Measurements from ENCODE around the gene SVOPL.
A peak's percentile ranks its signal among the peaks of the same experiment; 100 is the strongest.
"Not testable (repeated sequence)": the region's sequence is repeated elsewhere in the genome, so short reads cannot be mapped to it uniquely, and the experiment has no call there.

The SVOPL gene, protein sequence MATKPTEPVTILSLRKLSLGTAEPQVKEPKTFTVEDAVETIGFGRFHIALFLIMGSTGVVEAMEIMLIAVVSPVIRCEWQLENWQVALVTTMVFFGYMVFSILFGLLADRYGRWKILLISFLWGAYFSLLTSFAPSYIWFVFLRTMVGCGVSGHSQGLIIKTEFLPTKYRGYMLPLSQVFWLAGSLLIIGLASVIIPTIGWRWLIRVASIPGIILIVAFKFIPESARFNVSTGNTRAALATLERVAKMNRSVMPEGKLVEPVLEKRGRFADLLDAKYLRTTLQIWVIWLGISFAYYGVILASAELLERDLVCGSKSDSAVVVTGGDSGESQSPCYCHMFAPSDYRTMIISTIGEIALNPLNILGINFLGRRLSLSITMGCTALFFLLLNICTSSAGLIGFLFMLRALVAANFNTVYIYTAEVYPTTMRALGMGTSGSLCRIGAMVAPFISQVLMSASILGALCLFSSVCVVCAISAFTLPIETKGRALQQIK

DNA sequence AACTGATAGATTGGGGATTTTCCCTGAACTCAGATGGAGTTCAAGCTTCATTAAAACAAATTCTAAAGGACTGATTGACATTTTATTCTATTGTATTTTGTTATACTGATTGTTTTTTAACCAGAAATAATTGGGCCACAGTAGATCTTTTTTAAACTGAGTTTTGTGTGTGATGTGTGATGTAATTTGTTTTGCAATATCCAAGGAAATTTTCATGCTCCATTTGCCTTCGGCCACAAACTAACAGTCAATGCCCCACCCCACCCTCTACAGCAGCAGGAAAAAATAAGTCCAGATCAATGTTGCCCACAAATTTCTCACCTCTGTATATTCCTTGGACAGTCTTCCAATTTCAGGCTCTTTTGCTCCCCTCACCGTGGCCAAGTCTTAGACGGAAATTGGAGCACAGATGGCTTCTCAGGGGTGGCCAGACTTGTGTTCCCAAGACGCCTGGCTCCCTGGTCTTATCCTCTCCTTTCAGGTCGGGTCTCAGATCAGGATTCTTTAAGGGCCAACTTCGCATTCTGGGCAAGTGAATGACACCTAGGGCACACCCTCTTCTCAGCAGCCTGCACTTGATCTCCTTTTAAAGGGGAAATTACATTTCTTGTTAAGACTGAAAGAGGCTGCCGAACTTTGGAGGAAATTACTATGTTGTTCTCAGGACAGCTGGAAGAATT lies at the start of gene SVOPL:
TSS of gene SVOPL (minus strand) at position 506 of the 680 bp plus-strand sequence. CDS start 22,317 bp downstream, outside the sequence.
- DNase-seq (ENCODE audit: low spot score) = no peak

DNA sequence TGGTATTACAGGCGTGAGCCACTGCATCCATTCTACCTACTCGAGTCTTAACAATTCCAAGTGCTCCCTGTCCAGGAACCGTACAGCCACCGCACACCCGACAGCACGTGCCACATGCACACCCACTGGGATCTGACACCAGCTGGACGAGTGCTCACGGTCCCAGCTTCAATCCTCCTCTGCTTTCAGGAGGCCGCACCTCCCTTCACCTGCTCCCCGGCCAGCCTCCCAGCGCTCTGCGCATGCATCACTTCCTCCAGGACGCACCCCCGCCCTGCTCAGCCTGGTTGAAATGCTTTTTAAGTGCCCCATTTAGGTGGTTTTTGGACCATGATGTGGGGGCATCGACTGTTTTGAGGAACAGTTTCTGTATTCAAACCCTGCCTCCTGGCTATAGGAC lies 49.3 kb upstream of the SVOPL start:
- no peak for DNase-seq (ENCODE audit: low spot score)

DNA sequence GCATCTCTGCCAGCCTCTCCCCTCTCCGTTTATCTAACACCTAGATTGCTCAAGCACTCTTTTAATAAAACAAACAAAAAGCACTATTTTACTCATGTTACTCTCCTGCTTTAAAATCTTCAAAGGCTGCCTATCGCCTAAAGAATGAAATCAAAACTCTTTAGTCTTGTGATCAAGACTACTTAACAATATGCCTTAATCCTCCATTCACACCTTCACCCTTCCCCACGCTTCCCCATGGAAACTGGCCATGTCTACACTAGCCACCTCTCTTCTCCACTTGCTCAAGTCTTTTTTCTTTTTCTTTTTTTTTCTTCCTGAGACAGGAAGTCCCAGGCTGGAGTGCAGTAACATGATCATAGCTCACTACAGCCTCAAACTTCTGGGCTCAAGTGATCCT lies 48.8 kb upstream of the SVOPL start:
- no peak for DNase-seq (ENCODE audit: low spot score)

DNA sequence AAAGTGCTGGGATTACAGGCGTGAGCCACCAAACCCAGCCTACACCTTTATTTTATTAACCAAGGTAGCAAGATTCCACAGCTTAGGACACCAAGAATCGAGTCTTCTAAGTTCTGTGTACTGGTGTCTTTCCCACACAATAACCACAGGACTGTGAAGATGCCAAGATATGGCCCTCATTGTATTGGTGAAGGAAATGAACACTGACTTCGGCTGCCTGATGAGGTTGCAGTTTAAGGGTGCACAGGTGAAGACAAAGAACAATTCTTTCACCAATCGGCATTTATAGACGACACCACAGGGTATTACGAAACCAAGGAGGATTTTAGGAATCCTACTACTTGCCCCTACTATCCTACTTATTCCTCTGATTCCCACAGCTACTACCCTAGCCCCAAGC lies 47.5 kb upstream of the SVOPL start:
- no peak for DNase-seq (ENCODE audit: low spot score)

DNA sequence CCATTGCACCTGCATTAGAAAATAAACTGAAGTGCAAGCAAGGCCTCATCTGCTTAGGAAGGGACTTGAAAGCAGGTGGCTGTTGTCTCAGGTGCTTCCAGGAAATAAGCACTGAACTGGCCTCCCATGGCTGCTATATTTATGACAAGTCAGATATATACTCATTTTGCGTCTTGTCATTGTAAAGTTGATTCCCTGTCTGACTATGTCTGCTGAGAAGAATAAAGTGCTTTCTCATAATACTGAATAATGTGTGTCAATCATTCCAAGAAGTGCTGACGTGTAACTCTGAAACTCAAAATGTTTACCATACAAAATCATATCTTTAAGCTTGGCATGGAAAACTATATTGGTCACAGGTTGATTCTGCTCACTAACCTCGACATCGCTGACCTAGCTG lies 44.9 kb upstream of the SVOPL start:
- no peak for DNase-seq (ENCODE audit: low spot score)

DNA sequence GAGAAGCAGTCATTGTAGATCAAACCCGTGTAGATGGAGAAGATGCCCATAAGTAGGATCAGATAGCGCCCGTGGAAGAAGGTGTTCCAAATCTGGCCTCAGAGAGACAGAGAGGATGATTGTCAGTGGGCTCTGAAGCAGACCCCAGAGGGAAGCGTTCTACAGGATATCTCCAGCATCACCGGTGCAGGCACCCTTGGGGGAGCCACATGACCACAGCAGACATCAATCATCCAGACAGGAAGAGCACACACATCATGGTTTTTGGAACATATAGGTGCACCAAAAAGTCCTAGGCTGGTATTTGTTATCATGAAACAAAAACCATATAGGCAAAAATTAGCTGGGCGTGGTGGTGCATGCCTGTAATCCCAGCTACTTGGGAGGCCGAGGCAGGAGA lies 44.0 kb upstream of the SVOPL start:
- DNase-seq (ENCODE audit: low spot score) = no peak

DNA sequence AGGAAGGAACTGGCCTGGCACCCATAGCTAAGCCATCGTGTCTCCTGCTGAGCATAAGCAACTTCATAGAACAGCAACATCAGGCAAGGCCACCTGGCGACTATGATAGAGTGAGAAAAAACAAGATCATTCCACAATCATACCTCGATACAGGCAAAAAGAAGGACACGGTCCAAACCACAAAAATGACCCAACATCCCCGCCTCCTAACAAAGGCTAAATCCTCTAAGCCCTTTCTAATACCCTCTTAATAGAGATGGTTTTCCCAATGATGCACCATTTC lies 40.2 kb upstream of the SVOPL start:
- no peak for DNase-seq (ENCODE audit: low spot score)

DNA sequence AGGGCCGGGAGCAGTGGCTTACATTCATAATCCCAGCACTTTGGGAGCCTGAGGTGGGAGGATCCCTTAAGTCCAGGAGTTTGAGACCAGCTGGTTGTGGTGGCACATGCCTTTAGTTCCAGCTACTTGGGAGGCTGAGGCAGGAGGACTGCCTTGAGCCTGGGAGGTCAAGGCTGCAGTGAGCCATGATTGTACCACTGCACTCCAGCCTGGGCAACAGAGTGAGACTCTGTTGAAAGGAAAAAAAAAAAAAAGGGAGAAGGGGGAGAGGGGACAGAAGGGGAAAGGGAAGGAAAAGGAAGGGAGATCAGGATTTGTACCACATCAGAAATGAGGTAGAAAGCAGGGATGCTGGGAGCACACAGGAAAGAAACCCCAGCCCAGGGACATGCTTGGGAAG lies 38.7 kb upstream of the SVOPL start:
- DNase-seq (ENCODE audit: low spot score) = no peak

DNA sequence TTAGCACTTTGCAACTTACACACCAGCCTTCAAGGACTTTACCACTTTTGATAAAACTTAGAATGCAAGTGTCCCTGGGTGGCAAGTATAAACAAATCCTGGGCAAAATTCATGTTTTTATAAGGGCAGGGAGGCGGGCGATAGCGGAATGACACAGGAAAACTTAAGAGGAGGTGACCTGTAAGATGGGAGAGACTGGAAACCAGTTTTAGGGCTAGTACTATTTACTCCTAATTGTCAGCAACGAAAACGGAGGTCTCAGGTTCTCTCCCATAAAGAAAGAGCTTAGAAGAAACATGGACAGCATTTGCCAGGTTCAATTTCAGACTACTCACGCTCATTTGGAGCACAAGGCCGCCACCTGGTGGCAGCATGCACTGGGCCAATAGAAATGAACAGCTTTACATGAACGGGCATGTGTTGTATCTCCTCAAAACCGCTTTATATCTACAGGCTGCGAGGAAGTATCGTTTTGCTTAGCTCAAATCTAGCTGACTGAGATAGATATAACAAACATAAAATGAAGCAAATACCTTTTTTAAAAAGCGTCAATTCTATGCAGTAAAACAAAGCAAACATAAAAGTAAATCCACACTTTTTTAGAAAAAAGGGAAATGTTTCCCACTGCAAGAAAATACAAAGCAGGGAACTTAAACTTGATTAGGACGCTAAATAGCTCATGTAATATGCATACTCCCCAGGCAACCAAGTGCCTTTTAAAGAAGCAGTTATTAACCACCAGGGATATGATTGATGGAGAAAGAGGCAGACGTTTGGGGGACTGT lies 37.6 kb upstream of the SVOPL start:
- DNase-seq (ENCODE audit: low spot score) = peak; percentile 80

DNA sequence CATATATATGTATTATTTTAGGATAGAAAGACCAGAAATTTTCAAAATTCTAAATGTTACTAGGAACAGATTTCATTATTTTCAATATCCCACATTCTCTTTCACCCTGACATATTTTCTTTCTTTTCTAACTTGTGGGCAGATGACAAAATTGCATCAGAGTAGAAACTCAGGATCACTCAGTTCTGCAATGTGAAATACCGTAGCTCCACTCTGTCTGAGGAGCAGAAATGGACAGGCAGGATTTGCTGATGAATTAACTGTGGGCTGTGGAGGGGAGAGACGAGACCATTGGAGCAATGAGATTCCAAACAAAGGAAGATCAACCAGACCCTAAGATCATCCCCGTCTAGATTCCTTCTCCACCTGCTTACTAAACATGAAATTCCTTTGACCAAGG lies 37.0 kb upstream of the SVOPL start:
- DNase-seq (ENCODE audit: low spot score) = no peak

DNA sequence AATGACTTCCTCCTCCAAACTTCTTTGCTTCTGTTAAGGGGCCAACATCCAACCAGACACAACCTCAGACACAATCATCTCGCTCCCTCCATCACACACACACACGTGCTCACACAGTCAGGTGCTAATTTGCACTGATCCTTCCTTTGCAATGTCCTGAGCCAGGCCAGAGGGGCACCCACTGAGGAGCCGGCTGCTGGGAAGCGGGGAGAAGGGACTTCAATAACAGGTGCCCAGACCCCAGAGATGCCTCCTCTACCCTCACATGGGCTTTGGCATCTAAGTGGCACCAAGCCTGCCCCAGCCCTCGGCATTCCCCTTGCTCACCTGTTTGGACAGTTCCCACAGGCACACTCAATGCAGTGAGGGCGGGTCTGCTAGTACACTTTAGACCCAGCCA lies 34.2 kb upstream of the SVOPL start:
- no peak for DNase-seq (ENCODE audit: low spot score)

DNA sequence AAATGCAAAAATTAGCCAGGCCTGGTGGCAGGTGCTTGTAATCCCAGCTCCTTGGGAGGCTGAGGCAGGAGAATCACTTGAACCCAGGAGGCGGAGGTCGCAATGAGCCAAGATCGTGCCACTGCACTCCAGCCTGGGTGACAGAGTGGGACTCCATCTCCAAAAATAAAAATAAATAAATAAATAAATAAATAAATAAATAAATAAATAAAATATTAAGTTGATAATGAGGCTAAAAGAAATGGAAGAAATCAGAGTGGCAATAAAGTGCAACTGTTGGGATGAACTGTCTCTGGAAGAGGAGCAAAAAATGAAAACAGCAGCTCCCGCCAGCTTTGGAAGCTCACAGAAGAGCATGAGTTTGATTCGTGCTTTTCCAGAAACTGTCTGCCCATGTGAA lies 30.6 kb upstream of the SVOPL start:
- DNase-seq (ENCODE audit: low spot score) = not testable (repeated sequence)

DNA sequence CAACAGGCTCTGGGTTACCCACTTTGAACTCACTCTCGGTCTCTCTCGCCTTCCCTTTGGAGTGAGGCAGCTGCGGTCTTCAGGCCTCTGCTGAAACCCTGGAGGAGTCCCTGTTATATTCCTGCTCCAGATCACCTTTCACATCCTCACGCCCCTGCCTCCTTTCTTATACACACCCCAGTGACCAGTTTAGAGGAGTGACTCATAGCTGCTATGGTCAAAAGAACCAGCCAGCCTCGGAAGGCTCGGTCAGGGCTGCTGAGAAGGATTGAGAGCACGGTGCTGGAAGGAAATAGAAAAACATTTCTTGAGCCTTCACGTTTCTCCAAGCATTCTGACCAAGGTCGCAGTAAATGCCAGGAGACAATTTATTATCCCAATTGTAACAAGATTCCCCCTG lies 28.3 kb upstream of the SVOPL start:
- DNase-seq (ENCODE audit: low spot score) = no peak

DNA sequence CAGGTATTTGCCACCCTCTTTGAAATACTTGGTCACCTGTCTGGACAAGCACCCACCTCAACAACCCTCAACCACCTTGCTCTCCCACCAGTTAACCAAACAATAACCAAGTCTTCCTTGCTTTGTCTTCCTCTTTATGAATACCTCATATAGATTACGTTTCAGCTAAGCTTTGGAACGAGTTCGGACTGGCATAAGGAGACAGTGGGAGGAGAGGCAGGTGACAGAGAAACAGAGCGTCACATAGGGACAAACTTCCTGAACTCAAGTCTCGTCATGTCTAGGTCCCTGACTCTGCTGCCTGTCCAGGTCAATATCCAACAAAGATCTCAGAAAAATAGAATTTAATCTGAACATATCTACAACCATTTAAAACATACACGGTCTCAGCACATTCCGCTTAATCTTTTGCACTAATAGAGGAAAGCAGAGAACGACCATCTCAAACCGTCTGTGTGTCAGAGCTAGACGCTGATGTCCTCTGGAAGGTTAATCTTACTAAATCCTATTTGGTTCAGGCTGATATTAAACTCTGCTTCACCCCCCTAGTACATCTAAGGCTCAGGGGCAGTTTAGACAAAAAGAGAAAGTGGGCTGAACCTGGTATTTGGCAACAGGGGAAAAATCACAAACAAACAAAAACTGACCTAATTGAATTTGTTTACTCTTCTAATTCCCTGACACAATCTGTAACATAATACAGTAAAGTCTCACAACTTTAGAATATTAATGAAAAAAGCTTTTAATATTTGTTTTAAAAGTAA lies 26.4 kb upstream of the SVOPL start:
- DNase-seq (ENCODE audit: low spot score) = no peak

DNA sequence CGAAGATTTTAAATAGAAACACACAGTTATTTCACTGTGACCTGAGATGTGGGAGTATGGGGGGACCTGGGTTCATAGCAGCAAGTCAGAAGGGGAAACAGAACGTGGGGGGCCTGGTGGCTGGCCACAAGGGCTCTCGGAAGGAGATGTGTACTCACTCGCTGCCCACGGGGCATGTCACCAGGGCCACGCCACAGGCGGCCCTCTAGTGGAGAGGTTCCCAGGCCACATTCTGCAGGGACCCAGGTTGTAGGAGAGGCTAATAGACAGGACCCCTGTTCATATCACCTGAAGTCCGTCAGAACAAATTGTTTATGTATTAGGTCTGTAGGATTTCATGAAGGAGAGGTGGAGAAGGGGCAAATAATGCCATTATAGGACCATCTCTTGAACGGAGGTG lies 25.1 kb upstream of the SVOPL start:
- peak; percentile 71 for DNase-seq (ENCODE audit: low spot score)

DNA sequence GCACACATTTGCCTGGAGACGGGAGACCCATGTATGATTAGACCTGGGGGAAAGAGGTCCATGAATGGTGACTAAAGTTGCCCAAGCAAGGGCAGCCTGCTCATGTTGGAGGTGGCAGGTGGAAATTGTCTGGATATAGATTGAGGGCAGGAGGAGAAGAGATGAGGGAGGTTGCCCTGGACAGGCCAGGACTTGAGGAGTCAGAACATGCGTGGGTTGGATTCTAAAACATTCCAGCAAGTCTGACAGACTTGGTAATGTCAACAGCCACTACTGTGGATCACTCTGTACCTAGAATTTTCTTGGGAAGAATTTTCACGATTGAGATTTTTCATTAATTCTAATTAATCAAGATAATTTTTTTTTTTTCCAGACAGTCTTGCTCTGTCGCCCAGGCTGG lies 19.1 kb upstream of the SVOPL start:
- DNase-seq (ENCODE audit: low spot score) = no peak

DNA sequence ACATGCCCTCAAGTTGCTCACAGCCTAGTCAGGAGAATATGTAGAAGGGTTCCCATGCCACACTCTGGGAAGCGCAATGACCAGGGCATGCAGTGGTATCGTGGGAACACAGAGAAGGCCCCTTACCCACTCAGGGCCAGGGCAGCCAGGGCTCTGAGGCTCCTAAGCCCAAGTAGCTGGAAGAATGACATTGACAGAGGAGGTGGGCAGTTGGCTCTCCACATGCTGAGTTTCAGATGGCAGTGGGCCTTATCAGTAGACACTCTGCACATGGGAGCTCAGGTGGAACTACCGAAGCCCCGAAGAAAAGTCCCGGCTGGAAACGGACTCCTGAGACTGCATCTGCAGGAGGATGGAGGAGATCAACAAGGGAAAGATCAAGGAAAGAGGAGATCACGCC lies 15.7 kb upstream of the SVOPL start:
- DNase-seq (ENCODE audit: low spot score) = no peak

DNA sequence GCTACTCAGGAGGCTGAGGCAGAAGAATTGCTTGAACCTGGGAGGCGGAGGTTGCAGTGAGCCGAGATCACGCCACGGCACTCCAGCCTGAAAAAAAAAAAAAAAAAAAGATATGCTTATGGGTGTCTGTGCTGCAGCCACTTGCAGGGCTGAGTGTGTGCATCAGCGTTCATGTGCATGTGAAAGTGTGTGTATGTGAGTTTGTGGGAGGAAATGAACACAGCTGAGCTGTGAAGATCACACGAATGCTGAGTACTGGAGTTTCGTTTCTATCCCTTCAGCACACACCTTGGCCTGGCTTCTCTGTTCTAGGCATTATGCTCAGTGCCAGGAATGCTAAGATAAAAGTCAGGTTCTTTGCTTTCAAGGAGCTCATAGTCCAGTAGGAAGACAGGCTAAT lies 12.0 kb upstream of the SVOPL start:
- DNase-seq (ENCODE audit: low spot score) = no peak

DNA sequence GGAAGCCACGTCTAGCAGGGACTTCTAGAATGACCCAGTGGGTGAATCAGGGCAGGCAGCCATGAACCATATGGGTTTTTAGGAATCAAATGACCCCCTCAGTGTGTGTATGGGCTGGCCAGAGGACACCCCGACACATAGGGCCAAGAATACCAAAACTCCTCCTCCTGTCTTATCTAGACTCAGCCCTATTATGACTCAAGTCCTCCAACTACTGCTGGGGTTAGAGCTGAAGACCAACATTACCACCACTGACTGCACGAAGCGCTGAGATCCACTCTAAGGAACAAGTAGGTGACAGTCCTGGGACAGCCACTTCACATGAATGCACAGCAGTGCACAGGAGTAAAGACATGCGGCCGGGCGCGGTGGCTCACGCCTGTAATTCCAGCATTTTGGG lies 11.5 kb upstream of the SVOPL start:
- DNase-seq (ENCODE audit: low spot score) = no peak

DNA sequence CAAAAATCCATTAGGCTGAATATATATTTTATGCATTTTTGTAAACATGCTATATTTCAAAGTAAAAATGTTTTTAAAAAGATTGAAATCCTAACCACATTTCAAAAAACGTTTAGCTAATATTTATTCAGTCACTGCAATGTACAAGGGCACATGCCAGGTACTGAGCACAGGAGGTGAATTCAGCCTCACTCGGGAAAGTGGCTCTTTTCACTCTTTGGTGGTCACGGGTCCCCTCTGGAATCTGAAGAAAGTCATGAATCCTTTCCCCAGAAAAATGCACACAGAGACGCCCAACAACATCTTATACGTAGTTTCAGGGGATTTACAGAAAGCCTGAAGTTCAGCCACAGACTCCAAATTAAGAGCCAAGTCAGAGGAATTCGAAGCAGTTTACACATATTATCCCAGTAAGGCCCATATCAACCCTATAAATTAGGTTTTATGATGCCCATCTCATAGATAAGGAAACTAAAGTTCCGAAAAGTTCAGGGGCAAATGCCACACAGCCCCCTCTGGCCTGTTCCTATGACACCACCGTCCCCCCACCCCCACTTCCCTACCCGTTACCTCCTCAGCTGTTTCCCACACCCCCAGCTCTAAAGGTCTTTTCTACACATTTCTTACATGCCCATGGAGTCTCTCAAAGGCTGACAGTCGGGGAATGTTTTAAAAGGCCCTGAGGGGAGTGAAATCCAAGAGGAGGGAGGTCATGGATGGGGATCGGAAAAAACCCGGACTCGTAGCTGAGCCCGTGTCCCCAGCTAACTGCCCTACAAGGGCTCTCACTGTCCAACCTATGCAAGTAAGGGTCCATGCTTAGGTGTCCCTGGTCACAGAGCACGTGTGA lies 9.6 kb upstream of the SVOPL start:
- DNase-seq (ENCODE audit: low spot score) = no peak

DNA sequence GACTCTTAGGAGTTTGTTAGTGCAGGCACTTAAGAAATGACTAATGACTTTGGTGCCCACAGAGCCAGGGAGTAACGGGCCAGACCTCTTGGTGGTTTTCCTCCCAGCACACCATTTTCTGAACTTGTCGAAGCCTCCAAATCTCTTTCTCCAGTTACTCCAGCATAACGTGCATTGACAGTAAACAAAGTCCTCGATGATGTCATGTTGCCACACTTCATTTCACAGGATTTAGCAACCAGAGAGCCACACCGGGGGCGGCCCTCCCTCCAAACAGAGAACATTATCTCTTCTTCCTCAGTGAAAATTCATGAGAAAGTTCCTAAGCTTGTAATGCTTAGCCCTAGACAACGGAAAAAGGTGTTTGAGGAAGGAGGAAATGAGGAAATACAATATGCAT lies 4.0 kb upstream of the SVOPL start:
- DNase-seq (ENCODE audit: low spot score) = no peak
